Esophagus squamous epithelium (tissue), 4 donors: ENCODE results near the gene CYTH2.
A peak's percentile ranks its signal among the peaks of the same experiment; 100 is the strongest.

Experiments used
- CTCF ChIP-seq, 6 experiments: fragments of 450-650 bp in 4 of 6; fragments of 200-600 bp in 2 of 6; sonication (generic) in 2 of 6; IDR thresholded peaks; one replicate each; pipeline ENCODE4 v1.5.1; 2016 to 2019; ENCODE audit warnings: antibody characterized with exemption in 6 of 6, mild to moderate bottlenecking in 4 of 6, moderate library complexity in 4 of 6
- POLR2A ChIP-seq, 4 donors: fragments of 450-650 bp; IDR thresholded peaks; one replicate each; pipeline ENCODE4 v1.6.1; 2017; ENCODE audit warnings: antibody characterized with exemption in 4 of 4, mild to moderate bottlenecking in 4 of 4, moderate library complexity in 3 of 4

GRCh38 chr19:48513289-48514122 lies 44.3 kb downstream of the CYTH2 start:
- TF ChIP-seq CTCF (IDR thresholded peaks at IDR 0.05) (no peak), POLR2A (IDR thresholded peaks at IDR 0.05) (peak in 1 of 4 donors; percentile 18)
